Neuron (in vitro differentiated cells): ENCODE measurements around the gene BTF3L4.
"Not testable (repeated sequence)": the region's sequence is repeated elsewhere in the genome, so short reads cannot be mapped to it uniquely, and the experiment has no call there.

Source experiments
- H2AFZ ChIP-seq: one replicate; pipeline ENCODE4 v1.6.1; 2013; ENCODE audit warnings: low read depth, mild to moderate bottlenecking, inconsistent platforms, low read length, moderate library complexity
- H3K27me3 ChIP-seq: one replicate; pipeline ENCODE4 v1.6.1; 2013; ENCODE audit warnings: low read length; ENCODE audit not compliant: insufficient read depth
- H3K36me3 ChIP-seq: one replicate; pipeline ENCODE4 v1.6.1; 2013; ENCODE audit warnings: low read length; ENCODE audit not compliant: insufficient read depth
- H3K4me1 ChIP-seq: one replicate; pipeline ENCODE4 v1.6.1; 2013; ENCODE audit warnings: low read length; ENCODE audit not compliant: insufficient read depth
- H3K4me3 ChIP-seq: 2 replicates; pipeline ENCODE4 v1.5.1; 2013; ENCODE audit warnings: mild to moderate bottlenecking, low read length, moderate library complexity
- H3K9me3 ChIP-seq: one replicate; pipeline ENCODE4 v1.6.1; 2013; ENCODE audit warnings: low read length

The BTF3L4 gene

GRCh38 chr1:52056163-52056936 lies at the start of gene BTF3L4:
TSS of gene BTF3L4 (plus strand) at chr1:52056295. CDS start at chr1:52059848, 3,553 bp downstream.
- no peaks in the 10 kb centered on the region for H3K27me3 ChIP-seq
- peak within 1 kb of the TSS; percentile 69 for H3K4me3 ChIP-seq
- peak within 1 kb of the TSS; percentile 65 for H2AFZ ChIP-seq
- H3K4me1 ChIP-seq: peaks cover 30% of the 10 kb centered on the region
- peaks cover 33% of the 10 kb centered on the region for H3K36me3 ChIP-seq
- no peaks in the 10 kb centered on the region for H3K9me3 ChIP-seq

GRCh38 chr1:52007215-52008002 lies 48.7 kb upstream of the BTF3L4 start:
- Histone ChIP-seq H3K4me3 (no peak overlapping the region), H3K4me1 (peaks cover 8% of the 10 kb centered on the region)

DNA sequence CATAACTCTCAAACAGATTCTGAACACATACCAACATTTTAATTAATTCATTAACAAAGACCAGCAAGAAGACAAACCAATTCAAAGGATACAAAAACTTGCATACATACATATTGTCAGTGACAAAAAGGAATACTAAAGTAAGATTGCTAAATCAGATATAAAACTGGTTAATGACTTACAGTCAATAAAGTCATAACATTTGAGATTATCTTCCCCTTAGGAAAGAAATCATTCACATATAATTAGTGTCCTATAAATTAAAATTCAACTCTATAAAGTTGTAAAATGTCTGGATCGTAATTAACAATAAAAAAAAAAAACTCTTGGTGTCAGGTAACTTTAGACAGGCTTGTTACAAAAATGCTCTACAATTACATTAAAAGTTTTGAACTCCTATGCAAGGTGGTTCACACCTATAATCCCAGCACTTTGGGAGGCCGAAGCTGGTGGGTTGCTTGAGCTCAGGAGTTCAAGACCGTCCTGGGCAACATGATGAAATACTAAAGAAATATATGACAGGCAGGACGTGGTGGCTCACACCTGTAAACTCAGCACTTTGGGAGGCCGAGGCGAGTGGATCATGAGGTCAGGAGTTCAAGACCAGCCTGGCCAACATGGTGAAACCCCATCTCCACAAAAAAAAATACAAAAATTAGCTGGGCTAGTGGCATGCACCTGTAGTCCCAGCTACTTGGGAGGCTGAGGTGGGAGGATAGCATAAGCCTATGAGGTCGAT lies 47.9 kb upstream of the BTF3L4 start:
- Histone ChIP-seq H3K9me3 (no peaks in the 10 kb centered on the region), H2AFZ (no peak overlapping the region), H3K27me3 (peaks cover 7% of the 10 kb centered on the region), H3K4me1 (peaks cover 8% of the 10 kb centered on the region), H3K36me3 (no peaks in the 10 kb centered on the region), H3K4me3 (no peak overlapping the region)

More at GRCh38 chr1:52007215-52008002, 48.7 kb upstream of the BTF3L4 start:
- Histone ChIP-seq H3K27me3 (peaks cover 7% of the 10 kb centered on the region), H3K36me3 (no peaks in the 10 kb centered on the region), H3K9me3 (no peaks in the 10 kb centered on the region), H2AFZ (no peak overlapping the region)

GRCh38 chr1:52022133-52022532 lies 34.0 kb upstream of the BTF3L4 start:
- Histone ChIP-seq H3K4me1 (no peaks in the 10 kb centered on the region), H3K27me3 (no peaks in the 10 kb centered on the region), H3K36me3 (peaks cover 49% of the 10 kb centered on the region)

DNA sequence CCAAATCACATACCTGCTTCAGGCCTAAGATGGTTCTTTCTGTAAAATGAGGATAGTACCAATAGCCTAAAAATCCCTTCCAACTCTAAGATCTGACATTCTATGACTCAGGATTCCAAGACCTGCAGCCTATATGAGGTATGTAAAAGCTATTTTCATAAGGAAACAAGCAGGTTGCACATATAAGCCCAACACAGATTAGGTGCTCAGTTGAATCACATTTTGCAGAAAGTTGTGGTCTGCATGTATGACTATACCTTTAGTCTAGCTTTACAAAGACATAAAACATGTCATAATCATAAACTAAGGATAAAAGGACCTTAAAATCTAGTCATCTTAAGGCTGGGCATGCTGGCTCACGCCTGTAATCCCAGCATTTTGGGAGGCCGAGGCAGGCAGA lies 29.8 kb upstream of the BTF3L4 start:
- no peaks in the 10 kb centered on the region for H3K4me1 ChIP-seq
- H3K27me3 ChIP-seq: no peaks in the 10 kb centered on the region
- H2AFZ ChIP-seq: no peak overlapping the region
- H3K36me3 ChIP-seq: peaks cover 37% of the 10 kb centered on the region
- H3K9me3 ChIP-seq: no peaks in the 10 kb centered on the region
- H3K4me3 ChIP-seq: no peak overlapping the region

More at GRCh38 chr1:52022133-52022532, 34.0 kb upstream of the BTF3L4 start:
- no peak overlapping the region for H2AFZ ChIP-seq
- H3K4me3 ChIP-seq: no peak overlapping the region
- no peaks in the 10 kb centered on the region for H3K9me3 ChIP-seq

DNA sequence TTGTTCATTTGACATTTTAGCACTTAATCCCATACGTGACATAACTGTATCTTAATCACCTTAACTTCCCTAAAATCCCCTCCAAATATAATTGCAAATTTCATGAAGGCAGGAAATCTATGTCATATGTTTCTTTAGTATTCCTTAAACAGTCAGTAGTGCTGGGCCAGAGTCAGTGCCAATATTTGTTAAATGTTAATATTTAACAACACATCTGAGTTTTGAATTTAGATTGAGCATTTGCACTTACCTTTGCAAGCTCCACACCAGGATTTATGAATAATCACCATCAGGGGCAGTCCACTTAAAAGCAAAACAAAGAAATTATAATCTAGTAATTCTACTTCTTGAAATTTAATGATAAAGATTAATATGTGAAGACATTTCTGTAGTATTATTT lies 27.8 kb upstream of the BTF3L4 start:
- H2AFZ ChIP-seq: no peak overlapping the region
- H3K4me1 ChIP-seq: peaks cover 8% of the 10 kb centered on the region
- H3K9me3 ChIP-seq: no peaks in the 10 kb centered on the region
- H3K27me3 ChIP-seq: no peaks in the 10 kb centered on the region
- H3K4me3 ChIP-seq: no peak overlapping the region
- peaks cover 27% of the 10 kb centered on the region for H3K36me3 ChIP-seq

GRCh38 chr1:52028839-52029238 lies 27.3 kb upstream of the BTF3L4 start:
- not testable (repeated sequence) for H2AFZ ChIP-seq, H3K27me3 ChIP-seq, H3K4me3 ChIP-seq, H3K4me1 ChIP-seq, H3K9me3 ChIP-seq
- peaks cover 22% of the 10 kb centered on the region for H3K36me3 ChIP-seq

- Histone ChIP-seq H3K9me3 (no peaks in the 10 kb centered on the region), H3K27me3 (no peaks in the 10 kb centered on the region), H3K4me1 (peaks cover 12% of the 10 kb centered on the region), H3K4me3 (peak overlapping the region; percentile 76), H2AFZ (no peak overlapping the region), H3K36me3 (peaks cover 24% of the 10 kb centered on the region)
Observed at GRCh38 chr1:52032124-52032784, 23.8 kb upstream of the BTF3L4 start.

- Histone ChIP-seq H3K27me3 (no peaks in the 10 kb centered on the region), H3K4me1 (peaks cover 12% of the 10 kb centered on the region), H3K9me3 (no peaks in the 10 kb centered on the region), H3K4me3 (peak overlapping the region; percentile 76), H2AFZ (no peak overlapping the region), H3K36me3 (peaks cover 29% of the 10 kb centered on the region)
Observed at GRCh38 chr1:52032785-52033131, 23.3 kb upstream of the BTF3L4 start.

DNA sequence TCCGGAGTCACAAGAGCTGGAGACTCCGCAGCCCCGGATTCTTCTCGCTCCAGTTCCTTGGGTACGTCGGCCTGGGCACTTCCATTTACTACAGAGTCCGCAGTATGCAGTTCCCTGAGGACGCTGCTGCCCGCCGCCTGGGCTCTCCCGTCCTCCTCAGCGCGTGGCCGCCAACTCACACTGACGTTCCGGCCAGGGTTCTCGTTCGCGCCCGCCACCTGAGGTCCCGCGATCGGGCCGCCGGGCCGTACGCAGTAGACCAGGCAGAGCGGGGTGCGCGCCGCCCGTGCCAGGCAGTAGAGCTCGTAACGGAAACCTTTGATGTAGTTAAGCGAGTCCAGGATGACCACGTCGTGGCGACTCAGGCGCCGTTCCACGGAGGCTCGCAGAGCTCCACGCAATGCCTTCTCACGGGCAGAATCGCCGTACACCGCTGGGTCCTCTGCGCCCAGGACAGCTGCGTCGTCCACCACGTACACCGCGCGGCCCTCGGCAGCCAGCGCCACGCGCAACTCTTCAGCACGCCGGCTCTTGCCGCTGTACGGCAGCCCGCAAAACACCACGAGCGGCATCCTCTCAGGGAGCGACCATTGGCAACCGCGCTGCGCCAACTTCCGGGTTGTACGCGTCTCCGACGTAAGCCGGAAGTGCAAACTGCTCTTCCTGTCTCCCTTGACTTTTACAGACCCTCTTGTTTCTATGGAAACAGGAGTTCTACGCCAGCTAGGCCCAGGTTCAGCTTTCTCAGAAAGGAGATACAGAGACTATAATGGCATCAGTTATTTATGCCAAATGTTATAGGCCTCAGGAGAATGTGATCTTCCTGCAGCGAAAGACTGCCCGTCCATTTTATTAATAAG lies 22.7 kb upstream of the BTF3L4 start, which contains the start of gene KTI12:
TSS of gene KTI12 (minus strand) at position 621 of the 860 bp plus-strand sequence. CDS start at position 572, 49 bp downstream.
- Histone ChIP-seq H3K27me3 (no peaks in the 10 kb centered on the region), H3K36me3 (peaks cover 32% of the 10 kb centered on the region), H3K4me3 (peak within 1 kb of the TSS; percentile 76), H2AFZ (peak within 1 kb of the TSS; percentile 49), H3K9me3 (no peaks in the 10 kb centered on the region), H3K4me1 (peaks cover 12% of the 10 kb centered on the region)

DNA sequence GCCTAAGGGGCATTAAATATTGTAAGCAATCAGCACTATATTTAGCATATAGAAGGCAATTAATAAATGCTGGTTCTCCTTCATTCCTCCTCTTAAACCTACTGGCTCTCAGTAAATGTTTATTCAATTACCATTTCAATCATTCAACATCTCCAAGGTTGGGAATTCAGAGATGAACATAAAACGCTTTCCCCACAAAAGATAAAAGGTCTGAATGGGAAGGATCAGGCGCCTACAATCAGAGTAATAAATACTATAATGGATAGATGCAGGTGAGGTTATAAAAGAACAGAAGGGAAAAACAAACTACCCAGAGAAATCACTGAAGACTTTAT lies 22.1 kb upstream of the BTF3L4 start:
- peak overlapping the region; percentile 76 for H3K4me3 ChIP-seq
- H3K36me3 ChIP-seq: peaks cover 35% of the 10 kb centered on the region
- no peaks in the 10 kb centered on the region for H3K27me3 ChIP-seq

GRCh38 chr1:52037402-52037814 lies 18.7 kb upstream of the BTF3L4 start:
- Histone ChIP-seq H3K9me3 (no peaks in the 10 kb centered on the region), H3K36me3 (peaks cover 49% of the 10 kb centered on the region), H3K4me3 (no peak overlapping the region), H3K4me1 (peaks cover 9% of the 10 kb centered on the region), H3K27me3 (no peaks in the 10 kb centered on the region), H2AFZ (no peak overlapping the region)

More for the DNA sequence above, 22.1 kb upstream of the BTF3L4 start:
- Histone ChIP-seq H3K4me1 (peaks cover 12% of the 10 kb centered on the region), H2AFZ (peak overlapping the region; percentile 49), H3K9me3 (no peaks in the 10 kb centered on the region)
